HFFc6 (cell line): Measurements from ENCODE around the gene PRDM16. TPM values are rescaled to one million over a fixed set of nuclear protein-coding genes. Genes with fewer than 3 reads are reported as not detected.

Source experiments
- DNase-seq: peaks from one replicate; pipeline ENCODE4 v3.0.0-alpha.2; 2018
- H3K27ac Mint-ChIP-seq: 2 replicates; pipeline ENCODE4 v1.8.0; 2020; ENCODE audit warnings: mild to moderate bottlenecking, mixed read lengths
- H3K27me3 Mint-ChIP-seq: 2 replicates; pipeline ENCODE4 v1.8.0; 2021; ENCODE audit warnings: mild to moderate bottlenecking, moderate library complexity, mixed read lengths; ENCODE audit not compliant: insufficient read depth
- H3K36me3 Mint-ChIP-seq: 2 replicates; pipeline ENCODE4 v1.8.0; 2021; ENCODE audit warnings: low read depth, mixed read lengths
- H3K4me1 Mint-ChIP-seq: 2 replicates; pipeline ENCODE4 v1.8.0; 2020; ENCODE audit warnings: low read depth, mixed read lengths
- H3K4me3 Mint-ChIP-seq: 2 replicates; pipeline ENCODE4 v1.8.0; 2020; ENCODE audit warnings: mild to moderate bottlenecking, moderate library complexity, mixed read lengths
- H3K9me3 Mint-ChIP-seq: 2 replicates; pipeline ENCODE4 v1.8.0; 2020; ENCODE audit warnings: mild to moderate bottlenecking, mixed read lengths
- CTCF ChIP-seq: fragments of 200-600 bp; sonication (generic); IDR thresholded peaks from 2 replicates; pipeline ENCODE4 v1.5.0; 2021; ENCODE audit warnings: antibody characterized with exemption, mild to moderate bottlenecking
- total RNA-seq, 6 experiments: library from RNA; stranded (reverse); fragmentation: NEBNext Ultra II Directional; extraction: Animal tissue kit (Norgen Biotek cat#: 25700); gene quantifications; 2 replicates in 1 of 6; 3 replicates in 5 of 6; pipeline ENCODE4 v1.2.3, GENCODE V29; 2021

The PRDM16 gene
- total RNA-seq, 6 experiments from 2014 or later: not detected

DNA sequence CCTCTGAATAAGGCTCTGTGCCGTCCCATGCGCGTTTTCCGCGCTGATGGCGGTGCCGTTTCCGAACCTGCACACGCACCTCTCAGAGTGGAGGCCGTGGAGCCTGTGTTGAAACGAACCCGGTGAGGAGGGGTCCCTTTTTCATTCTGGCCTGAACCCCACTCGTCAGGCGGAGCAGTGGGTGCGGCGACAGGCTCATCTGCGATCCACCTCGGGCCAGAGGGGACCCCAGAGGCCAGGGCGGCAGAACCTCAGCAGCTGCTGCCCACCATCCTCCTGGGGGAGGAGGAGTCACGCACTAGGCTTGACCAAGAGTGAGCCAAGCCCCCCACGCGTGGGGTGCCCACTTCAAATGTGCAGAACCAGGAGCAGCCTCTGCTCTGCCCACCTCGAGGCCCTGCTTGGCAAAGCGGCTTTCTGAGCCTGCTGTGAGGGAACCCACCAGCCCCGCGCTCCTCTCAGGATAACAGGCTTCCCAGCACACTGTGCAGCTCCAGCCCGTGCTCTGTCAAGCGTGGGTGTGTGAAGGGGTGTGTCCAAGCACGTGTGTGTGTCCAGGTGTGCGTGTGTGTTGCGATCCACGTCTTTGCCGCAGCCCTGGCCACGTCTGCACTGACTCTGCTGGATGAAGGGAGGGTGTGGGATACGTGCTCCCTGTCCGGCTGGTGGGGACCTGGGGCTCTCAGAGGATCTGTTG is 6.8 kb downstream of the PRDM16 start:
- Mint-ChIP-seq H3K27me3 (peaks cover 28% of the 10 kb centered on the region), H3K9me3 (no peaks in the 10 kb centered on the region; the same call in 1 of the 2 replicates), H3K27ac (no peak overlapping the region), H3K36me3 (no peaks in the 10 kb centered on the region), H3K4me3 (no peak overlapping the region), H3K4me1 (no peaks in the 10 kb centered on the region)
- no peak for TF ChIP-seq CTCF
- DNase-seq: no peak

DNA sequence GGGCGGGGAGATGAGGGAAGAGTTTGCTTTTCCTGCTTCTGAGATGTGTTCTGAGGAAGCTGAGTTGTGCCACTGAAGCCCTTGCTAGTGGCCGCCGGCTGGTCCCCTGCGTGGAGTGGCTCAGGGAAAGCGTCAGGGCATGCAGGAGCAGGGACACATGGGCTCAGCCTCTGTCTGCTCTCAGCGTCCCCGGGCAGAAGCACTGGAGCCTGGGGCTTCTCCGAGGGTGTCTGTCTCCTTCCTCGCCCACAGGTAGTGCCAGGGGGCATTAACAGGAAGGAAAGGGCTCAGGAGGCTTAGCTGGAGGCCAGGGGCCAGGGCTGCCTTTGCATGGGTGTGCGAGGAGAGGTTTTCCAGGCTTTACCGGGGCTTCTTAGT is 7.3 kb downstream of the PRDM16 start:
- H3K4me3 Mint-ChIP-seq: no peak overlapping the region

GRCh38 chr1:3077081-3077480 is 8.1 kb downstream of the PRDM16 start:
- no peaks in the 10 kb centered on the region for H3K36me3 Mint-ChIP-seq
- no peak for DNase-seq
- no peaks in the 10 kb centered on the region for H3K4me1 Mint-ChIP-seq
- H3K9me3 Mint-ChIP-seq: no peaks in the 10 kb centered on the region; the same call in 1 of the 2 replicates
- H3K4me3 Mint-ChIP-seq: no peak overlapping the region
- no peak overlapping the region for H3K27ac Mint-ChIP-seq
- peaks cover 32% of the 10 kb centered on the region for H3K27me3 Mint-ChIP-seq
- TF ChIP-seq CTCF: no peak

More for the DNA sequence above, 7.3 kb downstream of the PRDM16 start:
- no peak for TF ChIP-seq CTCF
- H3K27ac Mint-ChIP-seq: no peak overlapping the region
- H3K27me3 Mint-ChIP-seq: peaks cover 28% of the 10 kb centered on the region
- no peaks in the 10 kb centered on the region; the same call in 1 of the 2 replicates for H3K9me3 Mint-ChIP-seq
- no peak for DNase-seq
- H3K36me3 Mint-ChIP-seq: no peaks in the 10 kb centered on the region
- no peaks in the 10 kb centered on the region for H3K4me1 Mint-ChIP-seq

DNA sequence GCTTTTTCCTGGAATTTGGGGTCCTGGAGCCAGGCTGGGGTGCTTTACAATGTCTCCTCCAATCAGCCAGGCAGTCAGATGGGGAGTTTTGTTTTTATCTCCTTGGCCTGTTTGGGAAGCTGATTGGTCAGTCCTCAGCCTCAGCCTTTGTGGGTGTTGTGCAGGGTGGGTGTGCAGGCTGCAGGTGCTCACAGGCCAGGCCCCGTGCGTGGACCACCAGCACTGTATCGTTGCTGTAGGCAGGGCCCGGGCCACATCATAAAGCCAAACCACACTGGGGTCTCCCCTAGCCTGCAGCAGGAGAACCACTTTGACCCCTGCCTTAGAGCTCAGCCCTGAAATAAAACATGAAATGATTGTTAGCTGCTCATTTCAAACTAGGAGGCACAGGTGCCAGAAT is 8.6 kb downstream of the PRDM16 start:
- peaks cover 33% of the 10 kb centered on the region for H3K27me3 Mint-ChIP-seq
- H3K36me3 Mint-ChIP-seq: no peaks in the 10 kb centered on the region
- no peak overlapping the region for H3K4me3 Mint-ChIP-seq
- no peak for DNase-seq
- no peaks in the 10 kb centered on the region; the same call in 1 of the 2 replicates for H3K9me3 Mint-ChIP-seq
- no peak for TF ChIP-seq CTCF
- H3K4me1 Mint-ChIP-seq: no peaks in the 10 kb centered on the region
- no peak overlapping the region for H3K27ac Mint-ChIP-seq

DNA sequence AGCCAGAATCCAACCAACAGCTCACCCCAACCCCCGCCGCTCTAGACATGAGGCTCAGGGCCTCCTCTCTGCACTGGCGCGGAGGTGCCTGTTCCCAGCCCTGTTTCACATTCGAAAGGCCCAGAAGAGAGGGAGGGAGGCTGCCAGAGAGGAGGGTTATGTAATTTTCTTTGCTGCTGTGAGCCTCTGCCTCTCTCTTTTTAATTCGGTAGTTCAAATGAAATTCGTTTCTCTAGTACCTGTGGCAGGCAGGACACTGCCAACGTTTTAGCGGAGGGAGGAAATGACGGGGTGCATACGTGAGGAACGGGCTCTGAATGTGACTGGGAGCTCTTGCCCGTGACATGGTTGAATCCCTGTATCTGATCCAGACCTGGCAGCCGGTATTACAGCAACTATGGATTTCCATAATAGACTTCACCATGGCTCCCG is 9.4 kb downstream of the PRDM16 start:
- no peaks in the 10 kb centered on the region; the same call in 1 of the 2 replicates for H3K9me3 Mint-ChIP-seq
- no peak for TF ChIP-seq CTCF
- H3K36me3 Mint-ChIP-seq: no peaks in the 10 kb centered on the region
- peaks cover 31% of the 10 kb centered on the region for H3K27me3 Mint-ChIP-seq
- H3K4me1 Mint-ChIP-seq: no peaks in the 10 kb centered on the region
- no peak overlapping the region for H3K4me3 Mint-ChIP-seq
- no peak for DNase-seq
- H3K27ac Mint-ChIP-seq: no peak overlapping the region
